Esophagus muscularis mucosa (tissue), 3 donors: ENCODE data around the gene VPS9D1.
"Not testable (repeated sequence)": the region's sequence is repeated elsewhere in the genome, so short reads cannot be mapped to it uniquely, and the experiment has no call there.

Source experiments
- CTCF ChIP-seq, 3 experiments: fragments of 200-600 bp in 2 of 3; fragments of 450-650 bp in 1 of 3; sonication (generic) in 2 of 3; IDR thresholded peaks; one replicate each; pipeline ENCODE4 v1.5.1; 2017 to 2019; ENCODE audit warnings: antibody characterized with exemption in 3 of 3, mild to moderate bottlenecking in 2 of 3, moderate library complexity in 1 of 3
- POLR2AphosphoS5 ChIP-seq, 2 donors: sonication (generic); formaldehyde crosslinking; IDR thresholded peaks; one replicate each; pipeline ENCODE4 v1.6.1; 2017; ENCODE audit warnings: antibody characterized with exemption in 2 of 2

- TF ChIP-seq CTCF, POLR2AphosphoS5 (IDR thresholded peaks at IDR 0.05): not testable (repeated sequence)
Measured at GRCh38 chr16:89689621-89690020, 31.1 kb downstream of the VPS9D1 start.
